ENCODE results near the gene MEIOB.

GRCh38 chr16:1917665-1918350 lies 45.8 kb upstream of the MEIOB start:
- TF ChIP-seq CTCF (IDR thresholded peaks at IDR 0.05): no peak
- no peak for TF ChIP-seq POLR2A (IDR thresholded peaks at IDR 0.05; ENCODE audit: low read length)
- TF ChIP-seq E2F6 (IDR thresholded peaks at IDR 0.05; ENCODE audit: borderline replicate concordance, low read depth): no peak
- TF ChIP-seq MYC (IDR thresholded peaks at IDR 0.05; ENCODE audit: borderline replicate concordance, low read length): no peak
- no peak for TF ChIP-seq RCOR1 (IDR thresholded peaks at IDR 0.05; ENCODE audit: low read depth, low read length)
